K562 (cell line): ENCODE data around the gene FANCD2. TPM values are rescaled to one million over a fixed set of nuclear protein-coding genes. Genes with fewer than 3 reads are reported as not detected.

Experiments
- CCAR2 ChIP-seq: fragments of 200-400 bp; formaldehyde crosslinking; IDR thresholded peaks from 2 replicates; pipeline ENCODE4 v1.6.1; 2017; ENCODE audit warnings: mild to moderate bottlenecking, low read depth, low read length
- DLX4 ChIP-seq: fragments of 250-450 bp; sonication (Bioruptor Pico); IDR thresholded peaks from 2 replicates; pipeline ENCODE4 v1.6.1; 2021; ENCODE audit warnings: mild to moderate bottlenecking
- ETV5 ChIP-seq: sonication (generic); formaldehyde crosslinking; IDR thresholded peaks from 2 replicates; pipeline ENCODE4 v1.4.0; 2020; ENCODE audit warnings: low read depth, mild to moderate bottlenecking, missing genetic modification reagents
- GMEB1 ChIP-seq: fragments of 250-450 bp; sonication (Bioruptor Pico); IDR thresholded peaks from 2 replicates; pipeline ENCODE4 v1.4.0; 2020; ENCODE audit warnings: mild to moderate bottlenecking
- HOMEZ ChIP-seq: fragments of 250-450 bp; sonication (Bioruptor Pico); IDR thresholded peaks from 2 replicates; pipeline ENCODE4 v1.4.0; 2020; ENCODE audit warnings: mild to moderate bottlenecking, moderate library complexity
- LCOR ChIP-seq: sonication (generic); formaldehyde crosslinking; IDR thresholded peaks from 2 replicates; pipeline ENCODE4 v1.8.0; 2022; ENCODE audit warnings: mild to moderate bottlenecking, missing genetic modification reagents
- NBN ChIP-seq: fragments of 450-650 bp; IDR thresholded peaks from 2 replicates; pipeline ENCODE4 v1.6.1; 2016; ENCODE audit warnings: low read depth, mild to moderate bottlenecking
- NKRF ChIP-seq: fragments of 450-650 bp; IDR thresholded peaks from 2 replicates; pipeline ENCODE4 v1.6.1; 2016; ENCODE audit warnings: borderline replicate concordance
- SIX5 ChIP-seq, 2 experiments: IDR thresholded peaks; 2 replicates each; pipeline ENCODE4 v1.6.1; 2011; ENCODE audit warnings: low read length in 2 of 2, borderline replicate concordance in 1 of 2, low read depth in 1 of 2, mild to moderate bottlenecking in 1 of 2, moderate library complexity in 1 of 2; ENCODE audit not compliant: insufficient read depth in 1 of 2
- SMARCA4 ChIP-seq: fragments of 450-650 bp; IDR thresholded peaks from 2 replicates; pipeline ENCODE4 v1.6.1; 2016
- SRSF7 ChIP-seq: fragments of 200-400 bp; formaldehyde crosslinking; optimal IDR thresholded peaks from 2 replicates; pipeline ENCODE3; 2017; ENCODE audit warnings: mild to moderate bottlenecking, low read depth, low read length
- TCF7L2 ChIP-seq: fragments of 150-350 bp; IDR thresholded peaks from 2 replicates; pipeline ENCODE4 v1.6.1; 2016; ENCODE audit warnings: low read depth, mild to moderate bottlenecking, low read length, moderate library complexity
- U2AF2 ChIP-seq: fragments of 200-400 bp; formaldehyde crosslinking; optimal IDR thresholded peaks from 2 replicates; pipeline ENCODE3; 2017; ENCODE audit warnings: low read depth, mild to moderate bottlenecking, low read length
- ZBTB33 ChIP-seq: sonication (generic); formaldehyde crosslinking; IDR thresholded peaks from 2 replicates; pipeline ENCODE4 v1.8.1; 2023; ENCODE audit warnings: mild to moderate bottlenecking, missing genetic modification reagents
- ZFP30 ChIP-seq: fragments of 250-450 bp; sonication (Bioruptor Pico); IDR thresholded peaks from 2 replicates; pipeline ENCODE4 v1.8.0; 2022; ENCODE audit warnings: moderate library complexity, mild to moderate bottlenecking, inconsistent platforms, borderline replicate concordance
- ZNF124 ChIP-seq: sonication (generic); formaldehyde crosslinking; IDR thresholded peaks from 2 replicates; pipeline ENCODE4 v1.8.1; 2022; ENCODE audit warnings: missing genetic modification reagents
- ZNF146 ChIP-seq: IDR thresholded peaks from one replicate; pipeline ENCODE4 v1.6.1; 2018; ENCODE audit warnings: missing compliant biosample characterization; ENCODE audit not compliant: unreplicated experiment
- ZNF280B ChIP-seq: fragments of 250-450 bp; sonication (Bioruptor Pico); IDR thresholded peaks from 2 replicates; pipeline ENCODE4 v1.5.1; 2021; ENCODE audit warnings: mild to moderate bottlenecking
- ZZZ3 ChIP-seq: fragments of 450-650 bp; IDR thresholded peaks from 2 replicates; pipeline ENCODE4 v1.6.1; 2016; ENCODE audit warnings: antibody characterized with exemption, mild to moderate bottlenecking, moderate library complexity
- polyA plus RNA-seq, 8 experiments: library from polyadenylated mRNA; depleted of rRNA in 4 of 8; stranded (reverse) in 5 of 8; unstranded in 3 of 8; fragments of >200 nt; fragmentation: Nextera tagmentation in 2 of 8; fragmentation: Illumina TruSeq in 1 of 8; extraction: Ambion mirVana in 2 of 8; extraction: Trizol in 1 of 8; gene quantifications; 2 replicates each; pipeline versions ENCODE4 v1.2.1 to v1.2.3, GENCODE V29; 2011 to 2014; ENCODE audit warnings: inconsistent platforms in 1 of 8, missing spikeins in 1 of 8
- total RNA-seq, 7 experiments: library from RNA; depleted of rRNA in 6 of 7; stranded (reverse); fragments of >200 nt in 6 of 7; fragmentation: Illumina TruSeq in 2 of 7; extraction: Trizol in 2 of 7; gene quantifications; 2 replicates each; pipeline versions ENCODE4 v1.2.1 to v1.2.3, GENCODE V29; 2011 to 2021; ENCODE audit warnings: low replicate concordance in 1 of 7

The FANCD2 gene
- total and polyA plus RNA-seq, 9 of the 15 experiments (the other 6 are each of a cell fraction or from before 2014, with no cell fraction given) = 59.4 to 137 (median 96.1) TPM

- TF ChIP-seq GMEB1 = no peak
- no peak for TF ChIP-seq HOMEZ (CRISPR knock-in tag)
- no peak for TF ChIP-seq NKRF
- TF ChIP-seq SRSF7 = no peak
- TF ChIP-seq ZNF146 (CRISPR knock-in tag) = no peak
- no peak for TF ChIP-seq CCAR2
- no peak for TF ChIP-seq ETV5 (CRISPR knock-in tag)
- TF ChIP-seq ZFP30 (CRISPR knock-in tag) = no peak
- no peak for TF ChIP-seq DLX4 (CRISPR knock-in tag)
- TF ChIP-seq SIX5 (IDR thresholded peaks at IDR 0.05; ENCODE audit: borderline replicate concordance in 1 of 2, insufficient read depth in 1 of 2, low read depth in 1 of 2, low read length in 2 of 2) = no peak
- no peak for TF ChIP-seq TCF7L2
- TF ChIP-seq U2AF2 = no peak
- no peak for TF ChIP-seq ZNF124 (CRISPR knock-in tag)
- TF ChIP-seq NBN = 0 out of 2 replicates have a peak, but pooled peaks have one; percentile 35
- no peak for TF ChIP-seq ZNF280B (CRISPR knock-in tag)
- 0 out of 2 replicates have a peak, but pooled peaks have one; percentile 23 for TF ChIP-seq SMARCA4
- no peak for TF ChIP-seq LCOR (CRISPR knock-in tag)
- peak; percentile 99 for TF ChIP-seq ZBTB33 (CRISPR knock-in tag)
- no peak for TF ChIP-seq ZZZ3
These were observed 114.8 kb downstream of the FANCD2 start (continued) for GRCh38 chr3:10140996-10141546.
